ENCODE data around the gene SELENOF. TPM values are rescaled to one million over a fixed set of nuclear protein-coding genes. Genes with fewer than 3 reads are reported as not detected.
A peak's percentile ranks its signal among the peaks of the same experiment; 100 is the strongest.

The SELENOF gene
- total RNA-seq, 1 experiment from 2014 or later, result 193 TPM

DNA sequence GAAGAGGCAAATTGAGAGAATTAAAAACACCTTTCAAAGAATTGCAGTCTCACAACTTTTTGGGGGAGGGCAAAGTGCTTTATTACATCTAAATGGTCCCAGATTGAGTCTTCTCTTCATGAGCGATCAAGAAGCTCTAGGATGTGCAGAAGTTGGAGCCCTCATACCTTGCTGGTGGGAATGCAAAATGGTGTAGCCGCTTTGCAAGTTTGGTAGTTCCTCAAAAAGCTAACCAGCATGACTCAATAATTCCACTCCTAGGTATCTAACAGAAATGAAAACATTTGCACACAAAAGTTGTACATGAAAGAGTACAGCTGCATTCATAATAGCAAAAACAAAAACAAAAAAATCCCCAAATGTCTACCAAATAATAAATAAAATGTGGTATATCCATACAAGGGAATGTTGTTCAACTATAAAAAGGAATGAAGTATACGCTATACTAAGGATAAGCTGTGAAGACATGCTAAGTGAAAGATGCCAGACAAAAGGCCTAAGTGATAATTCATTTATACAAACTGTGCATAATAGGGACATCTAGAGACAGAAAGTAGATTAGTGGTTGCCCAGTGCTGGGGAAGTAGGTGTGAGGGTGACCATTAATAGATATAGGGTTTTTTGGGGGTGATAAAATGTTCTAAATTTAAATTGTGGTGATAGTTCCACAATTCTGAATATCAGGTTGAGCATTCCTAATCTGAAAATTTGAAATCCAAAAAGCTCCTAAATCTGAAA, 55.2 kb downstream of the SELENOF start:
- H3K4me3 ChIP-seq (ENCODE audit: insufficient read depth, low read depth, low read length), result no peak overlapping the region
- H3K27me3 ChIP-seq (ENCODE audit: control insufficient read depth, insufficient read depth, low read length), result no peaks in the 10 kb centered on the region
- no peaks in the 10 kb centered on the region for H3K36me3 ChIP-seq (replicated peaks; ENCODE audit: control insufficient read depth, insufficient read depth, low read length)
- no peak for DNase-seq

DNA sequence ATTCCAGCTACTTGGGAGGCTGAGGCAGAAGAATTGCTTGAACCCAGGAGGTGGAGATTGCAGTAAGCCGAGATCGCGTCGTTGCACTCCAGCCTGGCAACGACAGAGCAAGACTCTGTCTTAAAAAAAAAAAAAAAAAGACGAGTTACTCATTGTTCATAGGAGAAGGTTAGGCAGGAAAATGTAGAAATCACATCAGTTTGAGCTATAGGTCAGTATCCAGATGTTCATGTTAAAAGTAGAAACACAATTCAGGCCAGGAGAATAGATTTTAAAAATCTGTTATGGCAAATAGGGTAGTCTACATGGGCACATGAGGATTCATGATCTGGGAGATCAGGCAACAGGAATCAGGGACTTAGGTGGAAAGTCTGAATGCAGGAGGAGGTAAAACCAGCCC, 57.7 kb downstream of the SELENOF start:
- DNase-seq, result no peak
- Histone ChIP-seq H3K4me3 (ENCODE audit: insufficient read depth, low read depth, low read length) (no peak overlapping the region), H3K36me3 (replicated peaks; ENCODE audit: control insufficient read depth, insufficient read depth, low read length) (no peaks in the 10 kb centered on the region), H3K27me3 (ENCODE audit: control insufficient read depth, insufficient read depth, low read length) (no peaks in the 10 kb centered on the region)

GRCh38 chr1:86854352-86854751, 59.6 kb downstream of the SELENOF start:
- Histone ChIP-seq H3K4me3 (ENCODE audit: insufficient read depth, low read depth, low read length) (no peak overlapping the region), H3K27me3 (ENCODE audit: control insufficient read depth, insufficient read depth, low read length) (no peaks in the 10 kb centered on the region), H3K36me3 (replicated peaks; ENCODE audit: control insufficient read depth, insufficient read depth, low read length) (no peaks in the 10 kb centered on the region)
- no peak for DNase-seq

DNA sequence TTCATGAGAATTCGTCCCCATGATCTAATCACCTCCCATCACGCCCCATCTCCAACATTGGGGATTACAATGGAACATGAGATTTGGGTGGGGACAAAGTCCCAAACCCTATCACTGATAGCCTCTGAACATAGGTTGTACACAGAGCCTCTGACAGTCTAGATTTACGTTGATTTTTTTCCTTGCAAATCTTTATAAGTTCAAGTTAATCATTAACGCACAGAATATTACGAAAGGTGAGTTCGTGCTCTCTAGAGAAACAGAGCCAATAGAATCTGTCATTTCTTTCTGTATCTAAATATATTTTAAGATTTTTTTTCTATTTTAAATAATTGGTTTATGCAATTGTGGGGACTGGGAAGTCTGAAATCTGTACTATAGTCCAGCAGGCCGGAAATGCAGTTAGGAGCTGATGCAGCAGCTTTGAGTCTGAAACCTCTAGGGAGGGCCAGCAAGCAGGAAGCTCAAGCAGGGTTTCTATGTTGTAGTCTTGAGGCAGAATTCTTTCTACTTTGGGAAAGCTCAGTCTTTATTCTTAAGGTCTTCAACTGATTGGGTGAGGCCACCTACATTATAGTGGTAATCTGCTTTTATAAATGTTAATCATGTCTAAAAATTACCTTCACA, 61.0 kb downstream of the SELENOF start:
- H3K27me3 ChIP-seq (ENCODE audit: control insufficient read depth, insufficient read depth, low read length), result no peaks in the 10 kb centered on the region
- no peak overlapping the region for H3K4me3 ChIP-seq (ENCODE audit: insufficient read depth, low read depth, low read length)
- no peaks in the 10 kb centered on the region for H3K36me3 ChIP-seq (replicated peaks; ENCODE audit: control insufficient read depth, insufficient read depth, low read length)
- no peak for DNase-seq

GRCh38 chr1:86852289-86852688, 61.6 kb downstream of the SELENOF start:
- H3K27me3 ChIP-seq (ENCODE audit: control insufficient read depth, insufficient read depth, low read length), result no peaks in the 10 kb centered on the region
- DNase-seq, result no peak
- no peak overlapping the region for H3K4me3 ChIP-seq (ENCODE audit: insufficient read depth, low read depth, low read length)
- no peaks in the 10 kb centered on the region for H3K36me3 ChIP-seq (replicated peaks; ENCODE audit: control insufficient read depth, insufficient read depth, low read length)

- H3K27me3 ChIP-seq (ENCODE audit: control insufficient read depth, insufficient read depth, low read length), result no peaks in the 10 kb centered on the region
- no peak for DNase-seq
- no peaks in the 10 kb centered on the region for H3K36me3 ChIP-seq (replicated peaks; ENCODE audit: control insufficient read depth, insufficient read depth, low read length)
- H3K4me3 ChIP-seq (ENCODE audit: insufficient read depth, low read depth, low read length), result no peak overlapping the region
Measured at GRCh38 chr1:86849756-86850155, 64.2 kb downstream of the SELENOF start.

- no peak for DNase-seq
- Histone ChIP-seq H3K27me3 (ENCODE audit: control insufficient read depth, insufficient read depth, low read length) (no peaks in the 10 kb centered on the region), H3K36me3 (replicated peaks; ENCODE audit: control insufficient read depth, insufficient read depth, low read length) (no peaks in the 10 kb centered on the region), H3K4me3 (ENCODE audit: insufficient read depth, low read depth, low read length) (no peak overlapping the region)
Measured at GRCh38 chr1:86848654-86849053, 65.3 kb downstream of the SELENOF start.

DNA sequence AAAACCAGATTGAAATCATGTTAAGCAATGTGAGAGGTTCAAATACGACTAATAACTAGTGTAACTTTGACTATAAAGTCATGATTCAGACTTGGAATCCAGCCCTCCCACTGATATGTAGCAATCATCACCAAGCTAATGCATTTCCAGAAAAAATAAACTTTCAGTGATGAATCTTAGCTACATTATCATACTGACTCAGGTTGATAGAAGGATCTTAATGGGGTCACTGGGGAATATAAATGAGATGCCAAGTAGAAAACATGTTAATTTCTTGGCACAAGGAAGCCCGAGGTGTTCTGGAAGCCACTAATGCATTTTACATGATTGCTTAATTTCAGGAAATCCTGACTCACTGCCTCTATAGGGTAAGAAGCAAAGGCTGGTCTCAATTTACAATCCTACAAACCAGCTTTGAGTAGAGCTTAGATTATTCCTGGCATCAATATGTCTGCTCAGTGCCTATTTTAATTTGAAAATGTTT, 67.7 kb downstream of the SELENOF start:
- DNase-seq, result no peak
- no peaks in the 10 kb centered on the region for H3K36me3 ChIP-seq (replicated peaks; ENCODE audit: control insufficient read depth, insufficient read depth, low read length)
- H3K27me3 ChIP-seq (ENCODE audit: control insufficient read depth, insufficient read depth, low read length), result no peaks in the 10 kb centered on the region
- H3K4me3 ChIP-seq (ENCODE audit: insufficient read depth, low read depth, low read length), result no peak overlapping the region

DNA sequence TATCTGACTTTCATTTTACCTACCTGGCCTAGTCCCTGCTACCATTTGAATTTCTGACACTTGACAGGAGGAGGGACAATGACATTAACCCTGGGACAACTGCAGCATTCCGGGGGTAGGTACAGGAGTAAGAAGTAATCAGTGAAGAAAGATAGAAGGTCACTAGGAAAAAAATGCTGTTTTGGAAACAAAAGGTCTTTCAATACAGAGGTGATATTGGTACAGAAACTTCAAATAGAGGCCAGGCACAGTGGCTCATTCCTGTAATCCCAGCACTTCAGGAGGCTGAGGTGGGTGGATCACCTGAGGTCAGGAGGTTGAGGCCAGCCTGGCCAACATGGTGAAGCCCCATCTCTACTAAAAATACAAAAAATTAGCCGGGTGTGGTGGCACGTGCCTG, 68.4 kb downstream of the SELENOF start:
- no peaks in the 10 kb centered on the region for H3K27me3 ChIP-seq (ENCODE audit: control insufficient read depth, insufficient read depth, low read length)
- H3K36me3 ChIP-seq (replicated peaks; ENCODE audit: control insufficient read depth, insufficient read depth, low read length), result no peaks in the 10 kb centered on the region
- H3K4me3 ChIP-seq (ENCODE audit: insufficient read depth, low read depth, low read length), result no peak overlapping the region
- DNase-seq, result no peak

- Histone ChIP-seq H3K27me3 (ENCODE audit: control insufficient read depth, insufficient read depth, low read length) (no peaks in the 10 kb centered on the region), H3K4me3 (ENCODE audit: insufficient read depth, low read depth, low read length) (no peak overlapping the region), H3K36me3 (replicated peaks; ENCODE audit: control insufficient read depth, insufficient read depth, low read length) (no peaks in the 10 kb centered on the region)
- DNase-seq, result no peak
Measured at GRCh38 chr1:86841116-86841515, 72.8 kb downstream of the SELENOF start.

DNA sequence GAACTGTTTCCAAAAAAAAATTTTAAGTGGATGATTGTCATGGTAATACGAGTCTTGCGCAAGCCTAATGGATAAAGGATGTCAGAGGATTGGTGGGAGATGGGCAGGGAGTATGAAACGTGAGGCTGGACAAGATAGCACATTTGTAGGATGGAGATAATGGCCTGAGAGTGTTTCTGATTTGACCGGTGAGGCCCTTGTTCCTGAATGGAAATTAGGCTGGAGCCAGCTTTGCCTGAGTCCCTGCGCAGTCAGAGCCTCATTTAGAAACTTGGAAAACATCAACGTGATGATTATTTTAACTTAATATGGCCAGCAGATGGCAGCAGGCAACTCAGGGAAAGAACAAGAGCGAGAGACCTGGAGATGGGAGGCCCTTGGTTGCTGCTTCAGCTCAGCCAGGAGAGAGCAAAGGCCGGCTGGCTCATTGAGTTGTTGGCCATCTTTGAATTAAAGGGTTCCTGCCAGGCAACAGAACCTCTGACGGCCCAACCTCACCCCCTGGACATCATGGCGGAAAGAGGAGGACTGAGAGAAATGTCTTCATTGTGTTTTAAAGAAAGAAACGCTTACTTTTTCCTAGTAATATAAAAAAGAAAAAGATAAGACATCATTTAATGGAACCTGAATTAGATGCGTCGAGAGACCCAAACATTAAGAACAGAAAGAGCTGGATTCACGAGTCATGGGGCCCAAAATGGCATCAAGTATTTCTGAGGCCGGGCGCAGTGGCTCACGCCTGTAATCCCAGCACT, 80.3 kb downstream of the SELENOF start:
- H3K36me3 ChIP-seq (replicated peaks; ENCODE audit: control insufficient read depth, insufficient read depth, low read length), result no peaks in the 10 kb centered on the region
- peak; percentile 76 for DNase-seq
- H3K4me3 ChIP-seq (ENCODE audit: insufficient read depth, low read depth, low read length), result no peak overlapping the region
- no peaks in the 10 kb centered on the region for H3K27me3 ChIP-seq (ENCODE audit: control insufficient read depth, insufficient read depth, low read length)

DNA sequence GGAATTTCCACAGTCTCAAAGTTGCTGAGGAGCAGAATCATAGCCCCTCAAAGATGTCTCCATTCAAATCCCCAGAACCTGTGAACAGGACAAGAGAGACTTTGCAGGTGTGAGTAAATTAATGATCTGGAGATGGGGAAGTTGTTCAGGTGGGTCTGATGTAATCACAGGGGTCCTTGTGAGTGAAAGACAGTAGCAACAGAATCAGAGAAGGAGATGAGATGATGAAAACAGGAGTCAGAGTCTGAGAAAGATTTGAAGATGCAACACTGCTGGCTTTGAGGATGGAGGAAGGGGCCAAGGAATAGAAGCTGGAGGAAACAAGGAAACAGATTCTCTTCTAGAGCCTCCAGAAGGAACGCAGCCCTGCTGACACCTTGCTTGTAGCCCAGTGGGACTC, 81.5 kb downstream of the SELENOF start:
- Histone ChIP-seq H3K36me3 (replicated peaks; ENCODE audit: control insufficient read depth, insufficient read depth, low read length) (no peaks in the 10 kb centered on the region), H3K27me3 (ENCODE audit: control insufficient read depth, insufficient read depth, low read length) (no peaks in the 10 kb centered on the region), H3K4me3 (ENCODE audit: insufficient read depth, low read depth, low read length) (no peak overlapping the region)
- no peak for DNase-seq

GRCh38 chr1:86829321-86829720, 84.6 kb downstream of the SELENOF start:
- H3K36me3 ChIP-seq (replicated peaks; ENCODE audit: control insufficient read depth, insufficient read depth, low read length), result no peaks in the 10 kb centered on the region
- H3K4me3 ChIP-seq (ENCODE audit: insufficient read depth, low read depth, low read length), result no peak overlapping the region
- H3K27me3 ChIP-seq (ENCODE audit: control insufficient read depth, insufficient read depth, low read length), result no peaks in the 10 kb centered on the region
- no peak for DNase-seq

GRCh38 chr1:86828024-86828423, 85.9 kb downstream of the SELENOF start:
- H3K36me3 ChIP-seq (replicated peaks; ENCODE audit: control insufficient read depth, insufficient read depth, low read length), result no peaks in the 10 kb centered on the region
- no peak overlapping the region for H3K4me3 ChIP-seq (ENCODE audit: insufficient read depth, low read depth, low read length)
- no peak for DNase-seq
- H3K27me3 ChIP-seq (ENCODE audit: control insufficient read depth, insufficient read depth, low read length), result no peaks in the 10 kb centered on the region

DNA sequence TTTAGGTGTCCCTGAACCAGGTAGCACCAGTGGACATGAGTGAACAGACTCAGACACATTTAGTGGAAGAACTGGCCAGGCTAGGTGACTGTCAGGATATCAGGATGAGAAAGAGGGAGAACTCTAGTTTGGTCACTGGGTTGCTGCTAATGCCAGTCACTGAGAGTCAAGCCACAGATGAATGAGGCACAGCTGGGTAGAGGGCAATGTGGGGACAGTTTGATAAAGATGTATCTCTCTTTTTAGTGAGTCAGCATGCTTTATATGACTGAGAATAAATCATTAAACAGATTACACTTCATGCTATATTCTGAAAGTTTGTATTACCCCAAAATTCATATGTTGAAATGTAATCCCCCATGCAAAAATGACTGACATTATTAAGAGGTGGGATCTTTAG, 87.1 kb downstream of the SELENOF start:
- Histone ChIP-seq H3K36me3 (replicated peaks; ENCODE audit: control insufficient read depth, insufficient read depth, low read length) (no peaks in the 10 kb centered on the region), H3K27me3 (ENCODE audit: control insufficient read depth, insufficient read depth, low read length) (no peaks in the 10 kb centered on the region), H3K4me3 (ENCODE audit: insufficient read depth, low read depth, low read length) (no peak overlapping the region)
- DNase-seq, result no peak
